Mammary epithelial cell (primary cell): ENCODE results near the gene ANKRD13C.

Source experiments
- EZH2 ChIP-seq: IDR thresholded peaks from 2 replicates; pipeline ENCODE4 v1.6.1; 2012; ENCODE audit warnings: low read length, inconsistent platforms, borderline replicate concordance
- TF ChIP-seq, protein P1 (sequence below), 2 donors: IDR thresholded peaks in 1 of 2; conservative IDR thresholded peaks in 1 of 2; 2 replicates each; pipeline ENCODE4 v1.5.1; 2011 to 2012; ENCODE audit warnings: inconsistent platforms in 2 of 2, low read length in 2 of 2, mild to moderate bottlenecking in 2 of 2, control low read depth in 1 of 2, low read depth in 1 of 2; ENCODE audit not compliant: insufficient read depth in 1 of 2; ENCODE audit errors: extremely low read depth in 1 of 2

DNA sequence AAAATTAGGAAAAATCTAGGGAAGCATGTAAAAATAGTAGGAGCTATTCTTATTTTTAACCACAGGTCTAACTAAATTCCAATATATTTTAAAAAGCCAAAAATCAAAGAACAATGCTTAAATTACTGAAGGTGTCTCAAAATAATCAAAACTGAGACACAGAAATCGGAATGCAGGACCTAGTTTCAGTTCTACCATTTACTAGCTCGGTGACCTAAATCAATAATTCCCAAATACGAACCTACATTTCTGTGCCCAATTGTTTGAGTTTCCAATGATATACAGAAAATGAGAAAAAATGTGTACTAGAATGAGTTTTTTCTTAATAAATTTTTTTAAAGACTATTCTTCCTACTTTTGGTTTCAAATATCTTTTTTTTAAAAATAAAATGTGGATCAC lies 37.4 kb downstream of the ANKRD13C start:
- TF ChIP-seq, protein P1, sequence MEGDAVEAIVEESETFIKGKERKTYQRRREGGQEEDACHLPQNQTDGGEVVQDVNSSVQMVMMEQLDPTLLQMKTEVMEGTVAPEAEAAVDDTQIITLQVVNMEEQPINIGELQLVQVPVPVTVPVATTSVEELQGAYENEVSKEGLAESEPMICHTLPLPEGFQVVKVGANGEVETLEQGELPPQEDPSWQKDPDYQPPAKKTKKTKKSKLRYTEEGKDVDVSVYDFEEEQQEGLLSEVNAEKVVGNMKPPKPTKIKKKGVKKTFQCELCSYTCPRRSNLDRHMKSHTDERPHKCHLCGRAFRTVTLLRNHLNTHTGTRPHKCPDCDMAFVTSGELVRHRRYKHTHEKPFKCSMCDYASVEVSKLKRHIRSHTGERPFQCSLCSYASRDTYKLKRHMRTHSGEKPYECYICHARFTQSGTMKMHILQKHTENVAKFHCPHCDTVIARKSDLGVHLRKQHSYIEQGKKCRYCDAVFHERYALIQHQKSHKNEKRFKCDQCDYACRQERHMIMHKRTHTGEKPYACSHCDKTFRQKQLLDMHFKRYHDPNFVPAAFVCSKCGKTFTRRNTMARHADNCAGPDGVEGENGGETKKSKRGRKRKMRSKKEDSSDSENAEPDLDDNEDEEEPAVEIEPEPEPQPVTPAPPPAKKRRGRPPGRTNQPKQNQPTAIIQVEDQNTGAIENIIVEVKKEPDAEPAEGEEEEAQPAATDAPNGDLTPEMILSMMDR (conservative IDR thresholded peaks at IDR 0.05 in 1 of 2, IDR thresholded peaks at IDR 0.05 in 1 of 2; ENCODE audit: extremely low read depth in 1 of 2, insufficient read depth in 1 of 2, low read depth in 1 of 2, low read length in 2 of 2): no peak
- no peak for TF ChIP-seq EZH2
